Hepatocyte (in vitro differentiated cells): ENCODE results near the gene NOTCH1.

Experiments
- CTCF ChIP-seq: fragments of 200-600 bp; sonication (generic); IDR thresholded peaks from 2 replicates; pipeline ENCODE4 v1.5.1; 2016; ENCODE audit warnings: antibody characterized with exemption, mild to moderate bottlenecking; ENCODE audit not compliant: poor library complexity
- EZH2phosphoT487 ChIP-seq: fragments of 200-600 bp; sonication (generic); IDR thresholded peaks from one replicate; pipeline ENCODE4 v1.6.1; 2018; ENCODE audit warnings: antibody characterized with exemption, mild to moderate bottlenecking, low read depth, moderate library complexity; ENCODE audit not compliant: unreplicated experiment, severe bottlenecking

DNA sequence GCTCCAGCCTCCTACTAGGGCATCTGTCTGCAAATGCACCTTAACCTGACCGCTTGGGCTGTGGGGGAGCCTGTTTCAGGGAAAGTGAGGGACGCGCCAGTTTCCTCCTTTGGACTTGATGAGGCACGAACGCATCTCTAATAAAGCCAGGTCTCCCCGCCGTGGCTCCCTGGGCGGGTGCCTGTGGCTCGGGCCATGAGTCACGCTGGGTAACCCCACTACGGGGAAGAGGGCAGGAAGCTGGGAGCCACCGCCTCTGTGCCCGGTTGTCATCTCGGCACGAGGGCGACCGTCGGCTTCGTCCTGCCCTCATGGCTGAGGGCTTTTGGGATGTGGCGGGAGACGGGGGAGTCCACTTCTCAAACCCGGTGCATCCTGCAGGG, 12.1 kb downstream of the NOTCH1 start:
- no peak for TF ChIP-seq CTCF
- no peak for TF ChIP-seq EZH2phosphoT487
